Measurements from ENCODE around the gene RAPGEF2.
"Not testable (repeated sequence)": the region's sequence is repeated elsewhere in the genome, so short reads cannot be mapped to it uniquely, and the experiment has no call there.

The RAPGEF2 gene

DNA sequence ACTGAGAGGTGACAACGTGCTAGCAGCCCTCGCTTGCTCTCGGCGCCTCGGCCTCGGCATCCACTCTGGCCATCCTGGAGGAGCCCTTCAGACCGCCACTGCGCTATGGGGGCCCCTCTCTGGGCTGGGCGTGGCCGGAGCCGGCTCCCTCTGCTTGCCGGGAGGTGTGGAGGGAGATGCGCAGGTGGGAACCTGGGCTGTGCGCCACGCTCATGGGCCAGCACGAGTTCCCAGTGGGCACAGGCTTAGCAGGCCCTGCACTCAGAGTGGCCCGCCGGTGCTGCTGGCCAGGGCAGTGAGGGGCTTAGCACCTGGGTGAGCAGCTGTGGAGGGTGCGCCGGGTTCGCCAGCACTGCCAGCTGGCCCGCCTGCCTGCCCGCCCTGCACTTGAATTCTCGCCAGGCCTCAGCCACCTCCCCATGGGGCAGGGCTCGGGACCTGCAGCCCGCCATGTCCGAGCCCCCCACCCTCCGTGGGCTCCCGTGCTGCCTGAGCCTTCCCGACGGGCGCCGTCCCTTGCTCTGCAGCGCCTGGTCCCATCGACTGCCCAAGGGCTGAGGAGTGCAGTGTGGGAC lies 148.0 kb downstream of the RAPGEF2 start:
- DNase-seq: no peak

GRCh38 chr4:159251580-159251979 lies 148.7 kb downstream of the RAPGEF2 start:
- not testable (repeated sequence) for DNase-seq

- no peak for DNase-seq
Observed at GRCh38 chr4:159252491-159252890, 149.6 kb downstream of the RAPGEF2 start.

- DNase-seq: no peak
Observed at GRCh38 chr4:159256037-159256436, 153.2 kb downstream of the RAPGEF2 start.

GRCh38 chr4:159258889-159259560 lies 156.1 kb downstream of the RAPGEF2 start:
- no peak for DNase-seq

DNA sequence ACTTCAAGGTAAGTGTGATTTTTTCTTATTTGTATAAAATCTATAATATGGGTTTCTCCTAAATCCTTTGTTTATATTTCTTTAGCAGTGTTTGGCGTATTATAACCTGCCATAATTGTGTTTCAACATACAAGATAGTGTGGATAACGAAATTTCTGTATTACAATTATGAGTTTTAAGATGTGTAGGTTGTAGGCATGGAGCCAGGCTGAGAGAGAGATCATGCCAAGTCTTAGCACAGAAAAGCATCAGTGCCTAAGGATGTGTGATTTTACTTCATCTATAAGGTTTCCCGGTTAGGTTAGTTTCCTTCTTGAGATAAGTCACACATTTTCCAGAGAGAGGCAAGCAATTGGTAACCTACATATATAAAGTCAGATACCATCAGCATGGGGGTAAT lies 161.2 kb downstream of the RAPGEF2 start:
- no peak for DNase-seq

GRCh38 chr4:159266981-159267868 lies 164.3 kb downstream of the RAPGEF2 start:
- DNase-seq: no peak

- no peak for DNase-seq
Observed at GRCh38 chr4:159267869-159268285, 165.0 kb downstream of the RAPGEF2 start.

GRCh38 chr4:159268607-159269006 lies 165.7 kb downstream of the RAPGEF2 start:
- no peak for DNase-seq

GRCh38 chr4:159269116-159269515 lies 166.2 kb downstream of the RAPGEF2 start:
- no peak for DNase-seq

GRCh38 chr4:159269956-159270355 lies 167.1 kb downstream of the RAPGEF2 start:
- DNase-seq: no peak

- no peak for DNase-seq
Observed at GRCh38 chr4:159271856-159272255, 169.0 kb downstream of the RAPGEF2 start.

GRCh38 chr4:159272273-159273140 lies 169.6 kb downstream of the RAPGEF2 start:
- DNase-seq: no peak

DNA sequence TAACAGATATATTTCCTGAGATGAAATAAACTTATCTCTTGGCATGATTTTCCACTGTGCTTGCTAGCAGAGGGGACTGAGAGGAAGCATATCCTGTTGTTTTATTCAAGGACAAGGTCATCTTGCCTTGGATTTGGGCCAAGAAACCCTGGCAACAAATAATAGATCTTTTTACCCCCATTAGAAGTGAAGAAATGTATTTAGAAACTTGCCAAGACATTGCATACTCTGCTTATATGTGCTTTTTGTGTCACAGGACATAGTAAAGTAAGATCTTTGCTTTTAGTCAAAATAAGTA lies 170.2 kb downstream of the RAPGEF2 start:
- DNase-seq: no peak

- DNase-seq: no peak
Observed at GRCh38 chr4:159273841-159274240, 171.0 kb downstream of the RAPGEF2 start.

GRCh38 chr4:159278399-159278798 lies 175.5 kb downstream of the RAPGEF2 start:
- no peak for DNase-seq

DNA sequence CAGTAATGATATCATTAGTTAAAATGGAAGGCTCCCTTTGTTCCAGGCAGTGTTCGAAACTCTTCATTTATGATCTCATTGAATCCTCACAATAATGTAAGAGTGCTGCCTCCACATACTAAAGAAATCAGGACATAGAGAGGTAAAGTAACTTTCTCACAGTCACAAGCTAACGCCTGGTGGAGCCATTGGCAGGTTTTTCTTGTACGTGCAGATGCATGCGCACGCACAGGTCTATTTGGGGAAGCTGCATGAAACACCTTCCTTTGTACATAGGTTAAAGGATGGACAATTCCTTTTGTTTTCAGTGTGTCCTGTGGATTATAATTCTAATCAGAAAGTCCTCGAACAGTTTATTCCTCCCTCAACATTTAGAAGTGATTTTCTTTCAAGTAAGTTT lies 176.2 kb downstream of the RAPGEF2 start:
- no peak for DNase-seq

GRCh38 chr4:159280442-159281172 lies 177.7 kb downstream of the RAPGEF2 start:
- no peak for DNase-seq

DNA sequence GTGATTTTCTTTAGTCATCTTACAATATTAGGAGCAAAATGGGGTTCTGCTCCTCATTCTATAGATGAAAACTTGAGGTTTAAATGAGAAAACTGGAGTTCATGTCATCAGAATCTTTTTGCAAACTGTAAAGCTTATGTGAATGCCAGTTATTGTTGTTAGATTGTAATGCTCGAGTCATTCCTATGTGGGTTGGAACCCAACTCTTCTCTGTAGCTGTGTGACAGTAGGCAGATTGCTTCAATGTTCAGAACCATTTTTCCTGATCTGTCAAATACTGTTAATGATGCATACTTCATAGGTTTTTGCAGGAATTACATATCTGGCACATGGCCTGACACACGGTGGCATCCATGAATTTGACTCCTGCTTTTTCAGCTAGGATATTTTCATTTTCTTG lies 178.9 kb downstream of the RAPGEF2 start:
- no peak for DNase-seq

GRCh38 chr4:159282329-159282728 lies 179.4 kb downstream of the RAPGEF2 start:
- no peak for DNase-seq

DNA sequence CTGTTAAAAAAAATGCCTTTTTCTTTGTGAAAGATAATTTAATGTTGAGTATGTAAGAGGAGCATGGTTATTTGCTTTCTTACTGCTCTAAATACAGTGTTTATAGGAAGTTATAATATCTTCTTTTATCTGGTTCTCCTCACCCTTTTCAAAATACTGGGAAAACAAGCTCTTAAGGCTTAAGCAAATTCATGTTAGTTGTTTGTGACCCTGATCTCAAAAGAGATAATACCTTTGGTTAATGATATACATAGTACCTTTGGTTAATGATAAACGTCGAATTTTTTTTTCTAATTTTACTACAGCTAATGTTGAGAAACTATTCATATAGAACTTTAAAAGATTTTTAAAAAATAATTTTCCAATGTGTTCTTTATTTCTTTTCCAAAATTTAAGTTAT lies 180.1 kb downstream of the RAPGEF2 start:
- DNase-seq: no peak

- DNase-seq: no peak
Observed at GRCh38 chr4:159283696-159284095, 180.8 kb downstream of the RAPGEF2 start.

Measured in stimulated activated CD4-positive, alpha-beta T cell treated with anti-CD3 and anti-CD28 coated beads, Interleukin-4, amount 100 ng/mL, for 1 hour (primary cell).